Osteoblast (primary cell): ENCODE data around the gene PPFIA4. TPM values are rescaled to one million over a fixed set of nuclear protein-coding genes. Genes with fewer than 3 reads are reported as not detected.

Experiments
- DNase-seq: peaks from one replicate; pipeline ENCODE4 v3.0.0; 2011; ENCODE audit warnings: low spot score, mixed read lengths; ENCODE audit not compliant: insufficient read length; ENCODE audit errors: missing footprints
- H2AFZ ChIP-seq: 2 replicates; pipeline ENCODE4 v1.6.0; 2011; ENCODE audit warnings: mild to moderate bottlenecking, low read length
- H3K27ac ChIP-seq: 2 replicates; pipeline ENCODE4 v1.5.1; 2011; ENCODE audit warnings: mild to moderate bottlenecking, low read depth, low read length, moderate library complexity
- H3K27me3 ChIP-seq: 2 replicates; pipeline ENCODE4 v1.6.0; 2012; ENCODE audit warnings: mild to moderate bottlenecking, control low read depth, inconsistent platforms, low read length, moderate library complexity; ENCODE audit not compliant: insufficient read depth
- H3K36me3 ChIP-seq: 2 replicates; pipeline ENCODE4 v1.5.1; 2011; ENCODE audit warnings: mild to moderate bottlenecking, low read length, control low read depth, moderate library complexity; ENCODE audit not compliant: insufficient read depth
- H3K4me1 ChIP-seq: 2 replicates; pipeline ENCODE4 v1.5.1; 2011; ENCODE audit warnings: mild to moderate bottlenecking, low read length, control low read depth, moderate library complexity; ENCODE audit not compliant: insufficient read depth
- H3K4me2 ChIP-seq: 2 replicates; pipeline ENCODE4 v1.6.0; 2011; ENCODE audit warnings: mild to moderate bottlenecking, low read length; ENCODE audit not compliant: insufficient read depth
- H3K4me3 ChIP-seq: fragments of 200-600 bp; sonication (generic); 3 replicates; pipeline ENCODE4 v1.5.1; 2012; ENCODE audit warnings: mild to moderate bottlenecking, low read length, inconsistent platforms; ENCODE audit not compliant: insufficient read depth
- H3K79me2 ChIP-seq: 2 replicates; pipeline ENCODE4 v1.6.0; 2012; ENCODE audit warnings: mild to moderate bottlenecking, low read length, control low read depth, inconsistent platforms; ENCODE audit not compliant: insufficient read depth
- H3K9me3 ChIP-seq: 2 replicates; pipeline ENCODE4 v1.5.1; 2011; ENCODE audit warnings: low read depth, low read length, control low read depth
- H4K20me1 ChIP-seq: 2 replicates; pipeline ENCODE4 v1.6.0; 2012; ENCODE audit warnings: mild to moderate bottlenecking, low read length, control low read depth; ENCODE audit not compliant: insufficient read depth
- CTCF ChIP-seq: IDR thresholded peaks from 2 replicates; pipeline ENCODE4 v1.5.1; 2011; ENCODE audit warnings: mild to moderate bottlenecking, low read depth, low read length, moderate library complexity; ENCODE audit errors: extremely low read depth
- total RNA-seq: library from RNA; depleted of rRNA; stranded (reverse); fragments of >200 nt; gene quantifications from 2 replicates; pipeline ENCODE4 v1.2.3, GENCODE V29; 2012

Gene PPFIA4
- total RNA-seq, 1 donor: 10.9 TPM

- Histone ChIP-seq H3K27ac (no peak overlapping the region), H3K4me1 (no peaks in the 10 kb centered on the region), H3K27me3 (peaks cover 62% of the 10 kb centered on the region), H3K36me3 (no peaks in the 10 kb centered on the region), H4K20me1 (no peaks in the 10 kb centered on the region), H2AFZ (no peak overlapping the region), H3K9me3 (no peaks in the 10 kb centered on the region), H3K4me2 (no peak overlapping the region), H3K79me2 (no peaks in the 10 kb centered on the region), H3K4me3 (no peak overlapping the region)
- TF ChIP-seq CTCF: no peak
- DNase-seq: peak; percentile 36
Observed at GRCh38 chr1:203116091-203116820, 90.0 kb downstream of the PPFIA4 start.

- peak; percentile 69 for TF ChIP-seq CTCF
- Histone ChIP-seq H3K9me3 (no peaks in the 10 kb centered on the region), H3K27me3 (peaks cover 58% of the 10 kb centered on the region), H3K4me2 (peak overlapping the region; percentile 48), H3K27ac (no peak overlapping the region), H3K36me3 (no peaks in the 10 kb centered on the region), H3K79me2 (no peaks in the 10 kb centered on the region), H2AFZ (no peak overlapping the region), H3K4me3 (no peak overlapping the region), H4K20me1 (no peaks in the 10 kb centered on the region), H3K4me1 (no peaks in the 10 kb centered on the region)
- DNase-seq: peak; percentile 97
Observed at GRCh38 chr1:203117611-203118575, 91.6 kb downstream of the PPFIA4 start.

GRCh38 chr1:203120325-203121153 is 94.2 kb downstream of the PPFIA4 start:
- Histone ChIP-seq H4K20me1 (no peaks in the 10 kb centered on the region), H2AFZ (no peak overlapping the region), H3K4me2 (no peak overlapping the region), H3K36me3 (no peaks in the 10 kb centered on the region), H3K9me3 (no peaks in the 10 kb centered on the region), H3K27ac (no peak overlapping the region), H3K27me3 (peaks cover 59% of the 10 kb centered on the region), H3K4me3 (no peak overlapping the region), H3K4me1 (peaks cover 7% of the 10 kb centered on the region), H3K79me2 (no peaks in the 10 kb centered on the region)
- DNase-seq: peak; percentile 36
- no peak for TF ChIP-seq CTCF
